Measurements from ENCODE around the gene DECR2.
"Not testable (repeated sequence)": the region's sequence is repeated elsewhere in the genome, so short reads cannot be mapped to it uniquely, and the experiment has no call there.

DECR2 gene

DNA sequence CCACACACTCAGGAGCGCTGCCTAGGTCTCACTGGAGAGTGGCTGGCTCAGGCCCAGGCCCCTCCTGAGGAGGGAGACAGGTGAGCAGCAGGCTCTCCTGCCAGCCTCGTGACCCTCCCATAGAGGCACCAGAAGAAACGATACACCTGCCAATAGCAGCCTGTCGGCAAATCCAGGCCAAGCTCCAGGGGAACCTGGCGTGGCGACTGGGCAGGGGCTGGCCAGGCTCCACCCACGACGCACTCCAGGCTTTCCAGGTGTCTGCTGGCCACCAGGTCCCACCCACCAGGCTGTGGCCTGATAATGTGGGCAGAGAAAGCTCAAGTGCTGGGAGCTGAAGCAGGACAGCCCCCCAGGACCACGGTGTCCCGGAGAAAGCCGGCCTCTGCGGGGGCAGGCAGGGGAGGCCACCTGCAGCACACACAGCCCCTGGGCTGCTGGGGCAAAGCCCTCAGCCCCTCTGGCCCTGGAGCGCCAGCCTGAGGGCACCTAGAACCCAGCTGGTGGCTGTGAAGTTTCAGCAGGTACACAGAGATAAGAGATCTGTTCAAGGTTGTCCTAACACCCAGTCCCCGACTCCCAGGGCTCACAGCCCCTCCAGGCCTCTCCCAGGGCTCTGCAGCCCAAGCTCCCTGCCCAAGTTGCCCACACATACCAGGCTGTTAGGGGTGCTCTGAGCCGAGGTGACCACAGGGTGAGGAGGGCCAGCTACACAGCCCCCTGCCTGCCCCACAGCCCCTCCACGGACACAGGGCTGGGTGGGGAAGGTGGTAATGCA lies 22.3 kb upstream of the DECR2 start:
- DNase-seq (ENCODE audit: low read depth) = no peak

DNA sequence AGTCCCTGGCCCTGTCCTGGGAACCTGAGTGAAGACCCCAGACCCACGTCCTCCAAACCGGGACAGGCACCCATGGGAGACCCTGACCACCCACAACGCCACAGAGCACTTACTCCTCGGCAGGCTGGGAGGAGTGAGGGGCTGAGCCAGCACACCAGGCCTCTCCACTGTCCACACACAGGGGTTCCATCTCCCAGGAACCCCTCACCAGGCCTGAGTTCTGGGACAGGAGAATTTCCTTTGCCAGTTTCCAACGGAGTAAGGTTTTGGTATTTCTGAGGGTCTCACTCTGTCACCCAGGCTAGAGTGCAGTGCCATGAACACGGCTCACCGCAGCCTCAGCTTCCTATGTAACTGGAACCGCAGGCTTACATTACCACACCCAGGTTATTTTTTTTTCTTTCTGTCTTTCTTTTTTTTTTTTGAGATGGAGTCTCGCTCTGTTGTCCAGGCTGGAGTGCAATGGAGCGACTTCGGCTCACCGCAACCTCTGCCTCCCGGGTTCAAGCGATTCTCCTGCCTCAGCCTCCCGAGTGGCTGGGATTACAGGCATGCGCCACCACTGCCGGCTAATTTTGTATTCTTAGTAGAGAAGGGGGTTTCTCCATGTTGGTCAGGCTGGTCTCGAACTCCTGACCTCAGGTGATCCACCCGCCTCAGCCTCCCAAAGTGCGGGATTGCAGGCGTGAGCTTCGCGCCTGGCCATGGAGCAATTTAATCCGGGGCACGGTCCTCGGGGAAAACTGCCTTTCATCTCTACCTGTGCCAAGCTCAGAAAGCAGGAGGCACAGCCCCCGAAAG lies 21.5 kb upstream of the DECR2 start:
- DNase-seq (ENCODE audit: low read depth) = no peak

DNA sequence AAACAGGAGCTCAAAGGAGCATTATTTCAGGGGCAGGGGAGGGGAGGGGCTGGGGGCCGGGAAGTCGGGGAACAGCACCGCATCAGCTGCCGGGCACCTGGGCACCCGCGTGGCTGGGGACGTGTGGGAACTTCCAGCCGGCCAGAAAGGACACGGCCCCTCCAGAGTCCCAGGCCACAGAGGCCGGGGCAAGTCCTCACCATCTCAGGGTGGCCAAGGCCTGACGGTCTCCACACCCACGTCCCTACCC lies 21.0 kb upstream of the DECR2 start:
- DNase-seq (ENCODE audit: low read depth) = no peak

DNA sequence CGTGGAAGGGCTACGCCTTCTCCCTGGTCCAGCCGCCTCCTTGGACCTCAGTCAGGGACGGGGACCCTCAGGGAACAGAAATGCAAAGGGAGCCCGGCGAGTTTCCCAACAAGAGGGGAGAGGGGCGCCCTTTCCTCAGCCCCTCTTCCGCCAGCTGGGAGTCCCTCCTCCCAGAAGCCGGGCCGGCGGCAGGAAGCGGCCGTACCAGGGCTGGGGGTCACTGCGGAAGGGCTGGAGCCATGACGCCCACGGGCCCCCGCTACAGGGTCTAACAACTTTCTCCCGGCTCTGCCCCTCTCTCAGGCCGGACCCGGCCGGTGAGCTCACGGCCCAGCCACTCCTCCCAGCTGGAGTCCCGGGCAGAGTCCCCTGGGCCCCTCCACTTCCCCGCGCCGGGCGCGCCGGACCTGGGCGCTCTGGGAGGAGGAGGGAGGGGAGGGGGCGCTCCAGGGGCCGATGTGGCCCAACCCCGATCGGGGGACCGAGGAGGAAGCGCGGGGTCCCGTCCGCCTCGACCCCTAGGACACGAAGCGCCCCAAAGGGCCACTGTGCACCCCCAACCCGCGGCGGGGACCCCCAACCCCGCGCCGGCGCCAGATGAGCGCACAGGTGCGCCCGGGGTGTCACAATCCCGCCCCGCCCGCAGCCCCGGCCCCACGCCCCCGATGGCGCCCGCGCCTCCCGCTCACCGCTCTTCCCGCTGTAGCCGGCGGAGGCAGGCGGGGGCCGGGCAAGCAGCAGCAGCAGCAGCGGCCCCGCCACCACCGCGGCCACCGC lies 20.5 kb upstream of the DECR2 start:
- no peak for DNase-seq (ENCODE audit: low read depth)

DNA sequence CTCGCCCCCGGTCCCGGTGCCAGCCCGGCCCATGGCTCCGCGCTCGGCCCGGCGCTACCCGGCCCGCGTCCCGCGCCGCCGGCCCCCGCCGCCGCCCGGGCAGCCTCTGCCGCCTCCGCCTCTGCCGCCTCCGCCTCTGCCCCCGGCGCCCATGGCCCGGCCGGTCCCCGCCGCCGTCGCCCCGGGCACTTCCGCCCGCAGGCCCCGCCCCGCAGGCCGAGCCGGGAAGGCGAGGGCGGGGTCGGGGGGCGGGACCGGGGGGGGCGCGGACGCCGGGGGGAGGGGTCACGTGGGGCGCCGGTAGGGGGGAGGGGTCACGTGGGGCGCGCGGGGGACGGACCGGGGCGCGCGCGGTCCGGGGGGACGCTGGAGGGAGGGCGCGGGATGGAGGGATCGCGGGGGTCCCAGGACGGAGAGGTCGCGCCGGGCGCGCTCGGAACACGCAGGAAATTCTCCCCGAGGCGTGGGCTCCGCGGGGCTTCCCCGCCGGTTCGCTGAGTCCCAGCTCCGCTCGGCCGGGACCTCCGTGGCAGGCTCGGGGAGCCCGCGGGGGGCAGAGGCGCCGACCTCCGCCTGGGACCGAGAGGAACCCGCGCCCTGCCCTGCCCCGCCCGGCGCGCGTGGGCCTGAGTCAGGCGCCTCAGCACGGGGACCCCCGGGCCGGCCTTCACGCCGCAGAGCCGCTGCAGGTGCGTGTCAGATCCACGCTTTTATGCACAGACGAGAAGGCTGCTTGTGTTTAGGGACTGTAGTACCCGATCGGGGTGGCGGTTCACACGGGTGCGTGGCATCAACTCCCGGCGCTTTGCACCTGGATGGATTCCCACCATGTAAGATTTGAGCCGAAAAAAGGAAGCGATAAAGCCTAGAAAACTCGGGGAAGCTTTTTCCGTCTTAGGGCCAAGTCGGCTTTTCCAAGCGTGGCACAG lies 19.6 kb upstream of the DECR2 start, which contains the start of gene PGAP6:
Gene PGAP6, minus strand, starts transcription at position 190 of the 929 bp plus-strand sequence. Its CDS starts 157 bp downstream, at position 33.
- DNase-seq (ENCODE audit: low read depth) = peak; percentile 69

DNA sequence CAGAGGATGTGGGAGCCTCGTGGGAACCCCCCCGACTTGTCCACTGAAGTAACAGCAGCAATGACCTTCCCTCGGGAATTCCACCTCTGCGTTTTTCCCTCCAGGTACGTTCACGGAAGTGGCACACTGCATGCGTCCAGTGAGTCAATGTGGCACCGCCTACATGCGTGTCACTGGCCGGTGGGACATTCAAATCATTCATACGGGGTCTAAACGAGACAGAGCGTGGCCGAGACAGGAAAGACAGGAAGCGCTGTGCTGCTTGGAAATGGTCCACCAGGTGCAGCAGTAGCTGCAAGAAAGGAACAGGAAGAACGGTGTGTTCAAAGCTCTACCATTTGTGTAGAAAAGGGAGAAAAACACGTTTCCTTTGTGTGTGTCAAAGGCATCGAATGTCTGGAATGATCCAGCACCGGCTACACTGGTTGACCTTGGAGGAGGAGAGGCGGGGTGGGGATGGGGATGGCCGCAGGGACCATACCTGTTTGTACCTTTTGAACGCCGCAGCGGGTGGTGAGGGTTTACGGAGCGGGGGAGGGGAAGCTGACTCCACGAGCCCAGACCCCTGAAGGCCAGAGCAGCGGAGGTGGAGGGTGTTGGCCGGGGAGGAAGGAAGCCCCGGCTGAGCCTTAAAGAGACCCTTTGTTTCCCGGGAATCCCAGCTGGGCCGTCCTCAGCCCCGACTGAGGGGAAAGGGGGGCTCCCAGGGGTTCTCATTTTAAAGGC lies 18.2 kb upstream of the DECR2 start:
- no peak for DNase-seq (ENCODE audit: low read depth)

DNA sequence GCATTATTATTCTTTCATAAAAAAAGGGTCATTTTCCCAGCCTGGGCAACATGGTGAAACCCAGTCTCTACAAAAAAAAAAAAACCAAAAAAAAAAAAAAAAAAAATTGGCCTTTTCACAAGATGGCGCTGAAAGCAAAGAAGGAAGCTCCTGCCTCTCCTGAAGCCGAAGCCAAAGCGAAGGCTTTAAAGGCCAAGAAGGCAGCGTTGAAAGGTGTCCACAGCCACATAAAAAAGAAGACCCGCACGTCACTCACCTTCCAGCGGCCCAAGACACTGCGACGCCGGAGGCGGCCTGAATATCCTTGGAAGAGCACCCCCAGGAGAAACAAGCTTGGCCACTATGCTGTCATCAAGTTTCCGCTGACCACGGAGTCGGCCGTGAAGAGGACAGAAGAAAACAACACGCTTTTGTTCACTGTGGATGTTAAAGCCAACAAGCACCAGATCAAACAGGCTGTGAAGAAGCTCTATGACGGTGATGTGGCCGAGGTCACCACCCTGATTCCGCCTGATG lies 15.0 kb upstream of the DECR2 start:
- no peak for DNase-seq (ENCODE audit: low read depth)

DNA sequence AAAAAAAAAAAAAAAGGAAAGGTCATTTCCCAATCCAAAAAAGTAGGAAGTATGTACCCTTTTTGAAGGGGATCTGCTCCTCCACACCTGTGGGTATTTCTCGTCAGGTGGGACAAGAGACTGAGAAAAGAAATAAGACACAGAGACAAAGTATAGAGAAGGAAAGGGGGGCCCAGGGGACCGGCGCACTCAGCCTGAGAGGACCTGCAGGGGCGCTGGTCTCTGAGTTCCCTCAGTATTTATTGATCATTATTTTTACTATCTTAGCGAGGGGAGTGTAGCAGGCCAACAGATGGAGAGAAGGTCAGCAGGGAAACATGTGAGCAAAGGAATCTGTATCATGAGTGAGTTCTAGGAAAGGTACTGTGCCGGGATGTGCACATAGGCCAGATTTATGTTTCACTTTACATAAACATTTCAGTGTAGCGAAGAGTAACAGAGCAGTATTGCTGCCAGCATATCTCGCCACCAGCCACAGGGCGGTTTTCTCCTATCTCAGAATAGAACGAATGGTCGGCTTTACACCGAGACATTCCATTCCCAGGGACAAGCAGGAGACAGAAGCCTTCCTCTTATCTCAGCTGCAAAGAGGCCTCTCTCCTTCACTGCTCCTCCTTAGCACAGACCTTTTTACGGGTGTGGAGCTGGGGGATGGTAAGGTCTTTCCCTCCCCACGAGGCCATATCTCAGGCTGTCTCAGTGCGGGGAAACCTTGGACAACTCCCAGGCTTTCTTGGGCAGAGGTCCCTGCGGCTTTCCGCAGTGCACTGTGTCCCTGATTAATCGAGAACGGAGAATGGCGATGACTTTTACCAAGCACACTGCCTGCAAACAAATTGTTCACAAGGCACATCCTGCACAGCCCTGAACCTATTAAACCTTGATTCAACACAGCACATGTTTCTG lies 13.7 kb upstream of the DECR2 start:
- DNase-seq (ENCODE audit: low read depth) = not testable (repeated sequence)

DNA sequence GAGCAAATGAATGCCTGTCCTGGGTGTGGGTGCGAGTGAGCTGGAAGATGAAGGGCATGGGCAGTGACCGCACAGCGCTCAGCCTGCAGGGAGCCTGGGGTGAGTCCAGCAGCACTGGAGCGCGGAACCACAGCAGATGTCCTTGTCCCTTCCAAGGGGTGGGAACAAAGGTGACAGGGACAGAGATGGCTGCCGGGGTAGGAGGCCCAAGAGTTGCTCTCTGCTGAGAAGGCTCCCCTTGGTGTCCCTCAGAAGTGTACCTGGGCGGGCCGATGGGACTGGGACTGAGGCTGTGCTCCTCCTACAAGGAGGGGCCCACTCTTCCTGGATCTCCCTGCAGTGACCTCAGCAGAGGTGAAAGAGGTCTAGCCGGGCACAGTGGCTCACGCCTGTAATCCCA lies 12.3 kb upstream of the DECR2 start:
- DNase-seq (ENCODE audit: low read depth) = no peak

DNA sequence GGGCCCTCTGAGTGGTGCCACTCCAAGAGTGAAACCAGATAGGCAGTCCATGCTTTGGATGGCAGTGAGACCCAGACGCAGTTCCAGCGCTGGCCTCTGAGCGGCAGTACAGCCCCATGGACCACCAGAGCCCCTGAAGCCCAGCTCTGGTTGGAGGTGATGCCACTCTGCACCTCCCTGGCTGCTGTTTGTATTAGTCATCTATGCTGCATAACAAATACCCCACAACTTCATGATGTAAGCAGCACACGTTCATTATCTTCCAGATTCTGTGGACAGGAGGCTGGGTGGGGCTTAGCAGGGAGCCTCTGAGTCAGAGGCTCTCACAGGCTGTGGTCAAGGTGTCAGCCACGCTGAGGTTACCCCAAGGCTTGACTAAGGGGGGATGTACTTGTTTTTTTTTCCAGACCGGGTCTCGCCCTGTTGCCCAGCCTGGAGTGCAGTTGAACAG lies 9.8 kb upstream of the DECR2 start:
- peak; percentile 60 for DNase-seq (ENCODE audit: low read depth)

DNA sequence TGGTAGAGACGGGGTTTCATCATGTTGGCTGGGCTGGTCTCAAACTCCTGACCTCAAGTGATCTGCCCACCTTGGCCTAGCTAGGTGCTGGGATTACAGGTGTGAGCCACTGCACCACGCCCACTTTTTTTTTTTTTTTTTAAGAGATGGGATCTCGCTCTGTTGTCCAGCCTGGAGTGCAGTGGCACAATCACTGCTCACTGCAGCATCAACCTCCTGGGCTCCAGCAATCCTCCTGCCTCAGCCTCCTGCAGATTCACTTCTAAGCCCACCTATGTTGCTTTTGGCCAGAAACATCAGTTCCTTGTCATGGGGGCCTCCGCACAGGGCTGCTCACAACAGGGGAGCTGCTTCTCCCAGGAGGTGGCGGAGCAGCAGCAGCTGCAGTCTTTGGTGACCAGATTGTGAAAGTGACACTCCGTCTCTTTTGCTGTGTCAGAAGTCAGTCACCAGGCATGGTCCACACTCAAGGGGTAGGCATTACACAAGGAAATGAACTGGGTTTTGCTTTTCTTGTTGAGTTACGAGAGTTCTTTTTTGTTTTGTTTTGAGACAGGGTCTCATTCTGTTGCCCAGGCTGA lies 9.1 kb upstream of the DECR2 start:
- DNase-seq (ENCODE audit: low read depth) = no peak

DNA sequence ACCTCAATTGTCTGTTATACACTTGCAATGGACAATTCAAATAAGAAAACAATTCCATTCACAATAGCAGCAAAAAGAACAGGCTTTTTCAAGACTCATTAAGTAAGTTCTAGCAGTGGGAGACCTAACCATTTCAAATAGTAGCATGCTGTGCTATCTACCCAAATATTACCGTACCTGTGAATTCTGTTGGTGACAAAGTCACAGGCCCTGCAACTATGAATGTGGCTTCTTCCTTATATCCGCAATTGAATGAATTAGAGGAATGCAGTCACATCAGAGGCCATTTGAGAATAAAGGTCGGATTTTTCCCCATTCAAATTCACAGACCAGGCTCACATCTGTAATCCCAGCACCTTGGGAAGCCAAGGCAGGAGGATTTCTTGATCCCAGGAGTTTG lies 5.5 kb upstream of the DECR2 start:
- no peak for DNase-seq (ENCODE audit: low read depth)

DNA sequence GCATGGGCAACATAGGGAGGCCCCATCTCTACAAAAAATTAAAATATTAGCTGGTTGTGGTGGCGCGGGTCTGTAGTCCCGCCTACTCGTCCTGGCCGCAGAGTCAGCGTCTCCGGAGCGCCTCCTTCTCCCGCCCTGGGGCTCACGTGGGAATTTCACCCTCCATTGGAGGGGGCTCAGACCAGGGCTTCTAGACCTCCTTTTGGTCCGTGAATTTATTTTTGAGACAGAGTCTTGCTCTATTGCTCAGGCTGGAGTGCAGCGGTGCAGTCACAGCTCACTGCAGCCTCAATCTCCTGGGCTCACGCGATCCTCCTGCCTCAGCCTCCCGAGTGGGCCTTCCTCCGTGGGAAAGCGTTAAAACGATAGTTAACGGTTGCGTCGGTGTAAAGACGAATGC lies 5.1 kb upstream of the DECR2 start:
- DNase-seq (ENCODE audit: low read depth) = no peak

DNA sequence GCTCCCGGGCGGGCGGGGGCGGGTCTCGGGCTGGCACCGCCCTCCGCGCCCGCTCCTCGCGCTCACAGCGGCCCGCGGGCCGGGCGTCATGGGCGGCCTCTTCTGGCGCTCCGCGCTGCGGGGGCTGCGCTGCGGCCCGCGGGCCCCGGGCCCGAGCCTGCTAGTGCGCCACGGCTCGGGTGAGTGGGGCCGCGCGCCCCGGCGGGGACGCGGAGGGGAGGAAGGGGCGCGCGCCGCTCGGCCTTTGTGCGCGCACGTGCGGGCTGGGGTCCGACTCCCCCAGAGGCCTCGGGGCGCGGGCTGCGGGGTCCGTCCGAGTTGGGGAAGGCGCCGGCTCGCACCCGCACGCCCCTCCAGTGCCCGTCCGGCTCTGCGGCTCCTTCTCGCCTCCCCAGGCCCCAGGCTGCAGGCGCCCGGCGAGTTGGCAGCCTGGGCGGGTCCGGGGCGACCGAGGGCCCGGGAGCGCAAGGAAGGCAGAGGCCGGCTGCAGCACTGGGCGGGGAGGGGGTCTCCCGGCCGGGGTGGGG lies 4.5 kb upstream of the DECR2 start, which contains the start of gene NME4:
Gene NME4, plus strand, starts transcription at position 65 of the 527 bp plus-strand sequence. Its CDS starts 24 bp downstream, at position 89.
- no peak for DNase-seq (ENCODE audit: low read depth)

DNA sequence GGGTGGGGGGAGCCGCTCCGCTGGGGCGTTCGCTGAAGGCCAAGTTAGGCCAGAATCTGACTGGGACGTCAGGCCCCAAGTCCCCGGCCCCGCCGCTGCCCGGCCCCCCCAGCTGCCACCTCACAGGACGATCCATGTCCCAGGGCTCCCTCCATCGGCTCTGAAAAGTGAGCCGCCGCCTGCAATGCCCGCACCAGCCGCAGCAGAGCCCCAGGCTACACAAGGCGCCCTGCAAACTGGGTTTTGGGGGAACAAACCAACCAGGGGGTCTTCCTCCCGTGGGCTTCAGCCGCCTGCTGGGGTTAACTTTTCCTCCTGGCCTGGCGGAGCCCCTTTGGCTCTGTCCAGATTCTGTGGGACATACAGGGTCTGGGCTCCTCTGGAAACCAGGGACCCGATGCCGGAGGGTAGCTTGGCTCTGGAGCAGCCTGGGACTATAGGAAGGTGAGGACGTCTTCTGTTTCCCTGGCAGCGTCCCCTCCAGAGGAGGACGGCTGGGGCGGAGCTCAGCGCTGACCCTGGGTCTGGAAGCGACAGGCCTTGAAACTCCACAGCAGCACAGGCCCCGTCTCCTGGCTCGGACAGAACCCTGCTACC lies 3.9 kb upstream of the DECR2 start:
- DNase-seq (ENCODE audit: low read depth) = no peak

DNA sequence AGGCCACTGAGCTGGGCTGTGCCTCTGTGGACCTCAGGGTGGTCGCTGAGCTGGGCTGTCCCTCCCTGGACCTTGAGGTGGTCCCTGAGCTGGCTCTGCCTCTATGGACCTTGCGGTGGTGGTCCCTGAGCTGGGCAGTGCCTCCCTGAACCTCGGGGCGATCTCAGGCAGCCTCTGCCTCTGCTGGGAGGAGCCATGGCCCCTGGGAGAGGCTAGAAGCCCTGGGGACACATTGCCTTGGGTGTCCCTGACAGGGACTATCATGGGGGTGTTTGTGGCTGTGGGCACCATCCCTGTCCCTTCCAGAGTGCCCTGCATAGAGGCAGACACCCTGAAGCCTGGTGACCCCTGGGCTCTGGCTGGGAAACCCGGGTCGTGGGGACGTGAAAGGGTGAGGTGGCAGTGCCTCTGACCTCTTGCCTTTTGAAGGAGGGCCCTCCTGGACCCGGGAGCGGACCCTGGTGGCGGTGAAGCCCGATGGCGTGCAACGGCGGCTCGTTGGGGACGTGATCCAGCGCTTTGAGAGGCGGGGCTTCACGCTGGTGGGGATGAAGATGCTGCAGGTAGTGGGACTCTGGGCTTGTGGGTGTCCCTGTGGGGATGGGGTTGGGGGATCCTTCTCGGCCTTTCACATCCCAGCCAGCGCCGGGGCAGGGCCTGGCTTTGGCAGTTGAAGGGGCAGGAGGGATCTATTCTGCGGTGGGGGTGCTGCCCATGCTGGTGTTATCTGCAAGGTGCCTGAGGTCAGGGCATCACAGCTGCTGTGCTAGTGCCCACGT lies 2.9 kb upstream of the DECR2 start:
- no peak for DNase-seq (ENCODE audit: low read depth)

DNA sequence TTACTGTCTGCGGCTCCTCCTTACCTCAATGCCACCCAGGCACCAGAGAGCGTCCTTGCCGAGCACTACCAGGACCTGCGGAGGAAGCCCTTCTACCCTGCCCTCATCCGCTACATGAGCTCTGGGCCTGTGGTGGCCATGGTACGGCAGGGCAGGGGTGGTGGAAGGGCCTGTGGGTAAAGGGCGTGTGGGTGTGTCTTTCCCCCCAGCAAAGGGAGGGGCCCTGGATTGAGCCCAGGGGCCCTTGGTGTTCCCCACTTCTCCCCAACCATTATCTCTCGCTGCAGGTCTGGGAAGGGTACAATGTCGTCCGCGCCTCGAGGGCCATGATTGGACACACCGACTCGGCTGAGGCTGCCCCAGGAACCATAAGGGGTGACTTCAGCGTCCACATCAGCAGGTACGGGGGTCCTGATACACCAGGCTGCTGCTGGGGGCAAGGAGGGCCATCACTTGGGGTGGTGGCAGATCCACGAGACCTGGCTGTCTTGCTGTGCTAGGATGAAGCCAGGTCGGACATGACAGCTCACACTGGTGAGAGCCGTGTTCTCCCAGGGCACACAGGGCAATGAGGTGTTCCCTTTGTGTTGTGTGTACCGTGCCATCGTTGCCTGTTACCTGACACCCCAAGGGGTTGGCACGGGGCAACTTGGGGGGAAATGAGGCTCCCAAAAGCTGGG lies 2.2 kb upstream of the DECR2 start:
- no peak for DNase-seq (ENCODE audit: low read depth)
